NB4 (cell line): ENCODE data around the gene CALCOCO2.

Experiments
- CTCF ChIP-seq: IDR thresholded peaks from one replicate; pipeline ENCODE4 v1.5.1; 2012; ENCODE audit warnings: low read depth, low read length
- MAX ChIP-seq: IDR thresholded peaks from 2 replicates; pipeline ENCODE4 v1.6.1; 2011; ENCODE audit warnings: low read depth, low read length
- MYC ChIP-seq: IDR thresholded peaks from 2 replicates; pipeline ENCODE4 v1.6.1; 2011; ENCODE audit warnings: low read depth, low read length
- POLR2A ChIP-seq: IDR thresholded peaks from 2 replicates; pipeline ENCODE4 v1.6.1; 2011; ENCODE audit warnings: mild to moderate bottlenecking; ENCODE audit not compliant: insufficient read length; ENCODE audit errors: extremely low read depth

GRCh38 chr17:48903401-48903800, 72.6 kb downstream of the CALCOCO2 start:
- no peak for TF ChIP-seq CTCF
- TF ChIP-seq POLR2A: no peak
- TF ChIP-seq MAX: no peak
- no peak for TF ChIP-seq MYC
